ENCODE results near the gene LHFPL4.
"Not testable (repeated sequence)": the region's sequence is repeated elsewhere in the genome, so short reads cannot be mapped to it uniquely, and the experiment has no call there.

The LHFPL4 gene

GRCh38 chr3:9536212-9536611 lies 17.4 kb downstream of the LHFPL4 start:
- no peak for DNase-seq (ENCODE audit: low spot score)

DNA sequence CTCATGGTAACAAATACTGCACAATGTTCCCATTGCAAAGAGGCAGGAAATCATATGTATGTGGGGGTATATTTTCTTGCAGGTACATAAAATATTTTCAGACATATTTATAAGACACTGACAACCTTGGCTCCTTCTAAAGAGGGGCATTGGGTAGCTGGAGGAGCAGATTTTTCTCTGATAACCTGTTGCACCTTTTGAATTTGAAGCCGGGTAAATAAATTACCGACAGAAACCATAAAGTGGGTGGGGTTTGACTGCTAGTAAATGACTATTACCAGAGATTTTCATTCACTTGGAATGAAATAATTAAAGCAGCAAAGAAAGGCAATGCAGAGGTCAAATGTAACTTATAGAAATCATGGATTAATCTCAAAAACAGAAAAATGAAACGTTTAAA lies 19.2 kb downstream of the LHFPL4 start:
- DNase-seq (ENCODE audit: low spot score) = no peak

- no peak for DNase-seq (ENCODE audit: low spot score)
Measured at GRCh38 chr3:9525078-9525477, 28.5 kb downstream of the LHFPL4 start.

DNA sequence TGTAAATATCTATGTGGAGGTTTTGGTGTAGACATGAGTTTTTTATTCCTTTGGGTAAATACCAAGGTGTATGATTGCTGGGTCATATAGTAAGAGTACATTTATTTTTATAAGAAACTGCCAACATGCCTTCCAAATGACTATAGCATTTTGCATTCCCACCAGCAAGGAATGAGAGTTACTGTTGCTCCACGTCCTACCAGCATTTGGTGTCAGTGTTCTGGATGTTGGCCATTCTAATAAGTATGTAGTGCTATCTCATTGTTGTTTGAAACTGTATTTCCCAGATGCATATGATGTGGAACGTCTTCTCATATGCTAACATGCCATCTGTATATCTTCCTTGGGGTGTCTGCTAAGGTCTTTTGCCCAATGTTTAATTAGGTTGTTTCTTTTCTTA lies 38.7 kb downstream of the LHFPL4 start:
- no peak for DNase-seq (ENCODE audit: low spot score)

DNA sequence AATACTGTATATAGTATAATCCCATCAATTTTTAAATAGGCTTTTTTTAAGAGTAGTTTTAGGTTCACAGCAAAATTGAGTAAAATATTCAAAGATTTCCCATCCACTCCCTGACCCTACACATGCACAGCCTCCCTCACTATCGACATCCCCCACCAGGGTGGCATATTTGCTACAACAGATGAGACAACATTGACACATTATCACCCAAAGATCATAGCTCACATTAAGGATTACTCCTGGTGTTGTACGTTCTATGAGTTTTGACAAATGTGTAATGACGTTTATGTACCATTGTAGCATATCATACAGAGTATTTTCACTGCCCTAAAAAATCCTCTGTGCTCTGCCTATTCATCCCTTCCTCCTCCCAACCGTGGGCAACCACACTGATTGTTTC lies 39.3 kb downstream of the LHFPL4 start:
- no peak for DNase-seq (ENCODE audit: low spot score)

GRCh38 chr3:9512456-9513045 lies 41.1 kb downstream of the LHFPL4 start:
- no peak for DNase-seq (ENCODE audit: low spot score)

DNA sequence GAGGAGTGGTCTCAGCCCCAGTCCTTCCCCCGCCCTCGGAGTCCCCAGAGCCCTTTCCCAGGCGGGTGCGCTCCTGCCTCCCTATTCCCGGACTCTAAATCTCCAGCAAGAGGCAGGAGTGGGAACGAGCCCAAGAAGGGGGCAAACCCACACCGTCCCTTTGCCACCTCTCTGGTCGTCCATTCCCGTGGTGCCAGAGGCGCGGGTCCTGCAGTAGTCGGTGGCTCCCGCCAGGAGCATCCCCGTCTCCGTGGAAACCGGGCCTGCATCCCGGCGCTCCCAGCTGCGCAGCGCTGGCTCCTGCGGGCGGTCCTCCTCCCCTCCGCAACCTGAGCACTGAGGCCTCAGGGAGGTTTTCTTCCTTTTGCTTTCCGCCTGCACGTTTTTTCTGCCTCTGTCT lies 44.8 kb downstream of the LHFPL4 start:
- DNase-seq (ENCODE audit: low spot score) = no peak

DNA sequence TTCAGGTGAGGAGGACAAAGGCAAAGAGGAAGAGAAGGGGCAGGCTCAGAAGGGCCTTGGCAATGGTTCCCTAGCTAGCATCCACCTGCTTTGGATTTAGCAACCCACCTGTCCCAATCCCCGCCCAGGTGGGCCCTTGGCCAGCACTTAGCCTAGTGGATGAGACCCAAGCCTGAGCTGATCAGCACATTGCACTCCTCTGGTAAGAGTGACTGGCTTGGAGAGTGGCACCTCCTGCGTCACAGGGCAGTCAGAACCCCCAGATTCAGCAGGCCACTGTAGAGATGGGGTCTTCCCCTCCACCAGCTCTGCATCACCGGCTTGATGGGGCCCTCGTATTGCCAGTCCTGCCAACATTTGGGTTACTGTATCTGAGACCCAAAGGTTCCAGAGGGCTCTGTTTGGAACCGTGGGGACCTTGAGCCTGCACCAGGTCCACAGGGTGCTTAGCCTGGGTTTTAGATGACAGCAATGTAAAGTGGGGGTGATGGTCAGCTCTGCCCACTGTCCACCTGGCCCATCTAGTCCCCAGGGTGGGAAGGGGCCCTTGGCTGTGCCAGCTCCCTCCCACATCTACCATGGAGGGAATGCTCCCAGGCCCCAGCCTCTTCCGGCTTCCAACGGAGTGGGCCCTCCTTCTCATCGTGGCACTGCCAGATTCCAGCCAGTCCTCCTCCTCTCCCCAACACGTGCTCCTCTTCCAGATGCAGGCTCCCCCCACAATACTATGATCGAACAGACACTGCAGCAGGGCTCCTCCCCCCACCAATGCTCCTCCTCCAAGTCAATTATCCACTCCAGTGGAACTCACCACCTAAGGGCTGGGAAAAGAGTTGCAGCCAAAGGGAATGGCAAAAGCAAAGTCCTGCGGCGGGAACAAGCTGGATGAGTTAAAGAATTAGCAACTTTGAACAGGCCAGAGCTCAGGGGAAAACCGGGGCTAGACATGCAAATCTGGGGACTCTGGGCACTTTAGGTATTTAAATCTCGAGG lies 45.7 kb downstream of the LHFPL4 start:
- DNase-seq (ENCODE audit: low spot score) = no peak

DNA sequence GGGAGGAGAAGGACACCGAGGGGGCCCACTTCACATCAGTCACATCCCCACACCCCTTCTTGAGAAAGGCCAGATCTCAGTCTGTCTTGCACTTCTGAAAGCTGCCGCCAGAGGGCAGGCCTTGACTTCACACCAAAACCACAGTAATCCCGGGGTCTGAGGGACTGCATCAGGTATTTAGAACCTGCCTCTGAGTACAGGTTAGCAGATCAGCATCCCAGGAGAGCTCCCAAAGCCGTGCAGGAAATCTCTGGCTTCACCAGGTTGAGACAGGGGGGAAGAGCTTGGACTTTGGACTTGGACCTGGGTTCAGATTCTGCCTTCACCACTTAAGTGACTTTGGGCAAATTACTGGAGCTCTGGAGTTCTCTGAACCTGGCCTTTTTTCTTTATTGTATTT lies 50.3 kb downstream of the LHFPL4 start:
- peak; percentile 54 for DNase-seq (ENCODE audit: low spot score)

GRCh38 chr3:9501226-9501625 lies 52.4 kb downstream of the LHFPL4 start:
- no peak for DNase-seq (ENCODE audit: low spot score)

DNA sequence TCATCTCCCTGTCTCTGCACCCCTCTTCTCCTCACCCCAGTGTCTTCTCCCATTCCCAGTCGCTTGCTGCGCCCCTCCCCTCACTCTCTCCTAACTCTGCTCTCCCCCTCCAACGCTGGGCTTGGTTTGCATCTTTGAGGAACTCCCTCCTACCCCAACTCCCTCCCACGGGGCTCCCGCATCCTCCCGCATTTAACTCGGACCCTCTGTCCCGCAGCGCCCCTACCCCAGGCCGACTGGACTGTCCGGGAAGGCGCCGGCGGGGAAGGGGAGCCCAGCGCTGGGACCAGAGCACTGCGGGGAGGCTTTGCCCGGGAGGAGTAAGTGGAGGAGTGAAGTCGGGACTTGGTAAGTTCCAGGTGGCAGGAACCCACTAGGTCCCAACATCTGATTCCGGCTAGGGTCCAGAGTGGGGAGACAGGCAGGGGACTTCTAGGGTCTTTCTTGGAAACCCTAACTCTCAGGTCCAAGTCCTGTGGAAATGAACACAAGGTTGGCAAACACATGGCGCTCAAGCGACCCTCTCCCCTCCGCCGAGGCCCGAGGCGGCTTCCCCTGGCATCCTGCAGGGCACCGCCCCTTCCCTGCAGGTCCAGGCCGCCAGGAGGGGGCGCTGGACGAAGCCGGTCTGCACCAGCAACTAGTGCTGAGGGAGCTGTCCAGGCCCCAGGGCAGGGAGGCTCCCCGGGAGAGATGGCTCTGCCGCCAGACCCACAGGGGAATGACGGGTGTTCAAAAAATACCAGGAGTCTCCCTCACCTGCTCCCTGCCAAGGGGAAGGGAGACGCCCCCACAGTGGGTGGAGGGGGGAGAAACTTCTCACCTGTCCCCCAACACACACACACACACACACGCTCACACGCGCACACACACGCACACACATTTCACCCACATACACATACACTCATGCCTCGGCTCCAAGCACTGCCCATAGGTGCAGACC lies 53.2 kb downstream of the LHFPL4 start:
- peak; percentile 60 for DNase-seq (ENCODE audit: low spot score)

DNA sequence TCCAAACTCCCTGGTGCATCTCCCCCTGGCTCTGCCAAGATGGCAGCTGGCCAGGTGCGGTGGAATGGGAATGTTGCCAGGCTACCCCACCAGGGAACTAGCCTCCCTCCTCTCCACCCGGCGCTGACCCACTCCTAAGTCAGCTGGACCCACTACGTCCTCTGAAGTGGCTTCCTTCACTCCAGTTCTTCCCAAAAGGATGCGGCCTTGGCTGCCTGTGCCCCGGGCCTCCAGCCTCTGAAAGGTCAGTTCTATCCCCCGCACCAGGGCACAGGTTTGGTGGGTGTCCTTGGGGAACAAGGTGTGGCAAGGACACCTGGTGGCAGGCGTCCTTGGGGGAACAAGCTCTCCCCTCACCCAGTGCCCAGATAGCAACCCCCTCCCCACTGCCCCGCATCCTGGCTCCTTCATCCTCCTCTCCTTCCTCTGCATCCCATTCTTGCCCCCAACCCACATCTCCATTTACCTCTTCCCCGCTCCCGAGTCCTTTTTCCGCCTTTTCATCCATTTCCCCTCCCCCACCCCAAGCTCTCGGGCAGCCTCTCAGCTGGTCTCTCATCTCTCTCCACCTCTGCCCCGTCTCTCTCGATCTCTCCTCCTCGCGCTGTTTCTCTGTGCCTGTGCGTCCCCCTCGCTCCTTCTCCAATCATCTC lies 54.0 kb downstream of the LHFPL4 start:
- DNase-seq (ENCODE audit: low spot score) = no peak

DNA sequence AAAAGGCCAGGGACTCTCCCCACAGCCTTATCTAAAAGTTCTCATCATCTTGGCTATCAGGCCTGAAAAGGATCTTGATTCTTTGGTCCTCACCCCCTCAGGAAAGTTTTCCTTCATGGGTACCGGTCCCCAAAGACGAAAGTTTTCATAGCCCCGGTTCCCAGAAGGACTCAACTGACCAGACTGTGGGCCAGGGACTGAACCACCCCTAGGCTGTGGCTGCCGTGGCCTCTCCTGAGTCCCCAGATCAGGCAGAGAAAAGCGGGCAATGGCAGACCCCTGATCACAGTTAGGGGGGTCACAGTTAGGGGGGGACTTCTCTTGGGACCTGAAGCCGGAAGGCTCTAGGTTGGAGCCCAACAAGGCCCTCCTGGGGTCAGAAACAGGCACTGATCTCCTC lies 54.8 kb downstream of the LHFPL4 start:
- no peak for DNase-seq (ENCODE audit: low spot score)

DNA sequence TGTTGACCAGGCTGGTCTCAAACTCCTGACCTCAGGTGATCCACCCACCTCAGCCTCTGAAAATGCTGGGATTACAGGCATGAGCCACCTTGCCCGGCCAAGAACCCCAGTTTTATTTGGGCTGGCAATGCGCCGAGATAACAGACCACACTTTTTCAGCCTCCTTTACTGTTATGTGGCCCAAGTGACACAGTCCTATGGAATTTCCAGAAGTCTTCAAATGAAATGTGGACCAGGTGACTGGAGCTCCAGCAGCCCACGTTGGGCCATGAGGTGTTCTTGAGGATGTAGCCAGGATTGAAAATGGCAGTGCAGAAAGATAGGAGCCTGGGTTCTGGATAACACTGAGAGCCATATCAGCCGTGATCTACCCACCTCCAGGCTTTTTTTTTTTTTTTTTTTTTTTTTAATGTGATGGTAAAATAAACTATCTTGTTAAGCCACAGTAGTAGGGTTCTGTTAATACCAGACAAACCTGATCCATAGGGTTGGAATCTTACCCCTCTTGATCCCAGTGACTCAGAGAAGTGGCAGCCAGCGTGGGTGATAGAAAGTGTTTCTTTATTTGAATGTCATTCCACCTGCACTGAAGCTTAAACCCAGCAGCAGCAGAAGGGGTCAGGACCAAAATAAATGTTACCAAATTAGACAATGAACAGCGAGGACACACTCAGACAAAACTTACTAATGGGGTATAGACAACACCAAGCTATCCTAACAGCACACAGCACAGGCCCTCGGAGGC lies 55.6 kb downstream of the LHFPL4 start:
- no peak for DNase-seq (ENCODE audit: low spot score)

DNA sequence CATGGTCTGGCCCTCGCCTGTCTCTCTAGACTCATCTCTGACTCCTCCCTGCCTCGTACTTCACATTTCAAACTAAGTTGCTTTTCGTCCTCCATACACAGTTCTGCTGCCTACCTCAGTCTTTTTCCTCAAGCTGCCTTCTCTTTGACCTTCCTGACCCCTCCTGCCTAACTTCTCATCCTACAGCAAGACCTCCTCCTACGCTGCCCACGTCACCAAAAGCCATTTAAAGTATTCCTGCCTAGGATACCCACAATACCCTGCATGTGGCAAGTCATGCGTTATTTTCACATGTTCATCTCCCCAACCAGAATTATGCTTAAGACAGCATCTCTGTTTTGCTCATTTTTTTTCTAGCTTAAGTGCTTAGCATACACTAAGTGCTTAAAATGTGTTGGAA lies 56.7 kb downstream of the LHFPL4 start:
- DNase-seq (ENCODE audit: low spot score) = no peak

- not testable (repeated sequence) for DNase-seq (ENCODE audit: low spot score)
Measured at GRCh38 chr3:9494036-9494435, 59.6 kb downstream of the LHFPL4 start.

DNA sequence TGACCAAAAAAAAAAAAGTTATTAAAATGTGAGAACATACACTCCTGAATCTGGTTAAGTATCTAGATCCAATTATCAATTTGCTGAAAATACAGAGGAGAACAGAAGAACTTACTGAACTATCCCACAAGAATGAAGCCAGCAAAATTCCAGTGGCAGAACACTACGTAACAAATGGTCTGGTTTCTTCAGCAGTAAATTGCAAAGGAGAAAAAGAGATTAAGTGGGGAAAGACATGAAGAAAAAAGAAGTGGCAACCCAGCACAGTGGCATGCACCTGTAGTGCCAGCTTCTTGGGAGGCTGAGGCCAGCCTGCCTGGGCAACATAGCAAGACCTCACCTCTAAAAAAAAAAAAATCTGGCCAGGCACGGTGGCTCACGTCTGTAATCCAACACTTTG lies 62.1 kb downstream of the LHFPL4 start:
- no peak for DNase-seq (ENCODE audit: low spot score)

GRCh38 chr3:9485248-9485647 lies 68.4 kb downstream of the LHFPL4 start:
- no peak for DNase-seq (ENCODE audit: low spot score)

- no peak for DNase-seq (ENCODE audit: low spot score)
Measured at GRCh38 chr3:9480265-9480664, 73.4 kb downstream of the LHFPL4 start.

- DNase-seq (ENCODE audit: low spot score) = no peak
Measured at GRCh38 chr3:9476935-9477334, 76.7 kb downstream of the LHFPL4 start.

GRCh38 chr3:9474482-9474881 lies 79.1 kb downstream of the LHFPL4 start:
- no peak for DNase-seq (ENCODE audit: low spot score)
